ENCODE results near the gene PLCXD1.
"Not testable (repeated sequence)": the region's sequence is repeated elsewhere in the genome, so short reads cannot be mapped to it uniquely, and the experiment has no call there.

The PLCXD1 gene, protein sequence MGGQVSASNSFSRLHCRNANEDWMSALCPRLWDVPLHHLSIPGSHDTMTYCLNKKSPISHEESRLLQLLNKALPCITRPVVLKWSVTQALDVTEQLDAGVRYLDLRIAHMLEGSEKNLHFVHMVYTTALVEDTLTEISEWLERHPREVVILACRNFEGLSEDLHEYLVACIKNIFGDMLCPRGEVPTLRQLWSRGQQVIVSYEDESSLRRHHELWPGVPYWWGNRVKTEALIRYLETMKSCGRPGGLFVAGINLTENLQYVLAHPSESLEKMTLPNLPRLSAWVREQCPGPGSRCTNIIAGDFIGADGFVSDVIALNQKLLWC

DNA sequence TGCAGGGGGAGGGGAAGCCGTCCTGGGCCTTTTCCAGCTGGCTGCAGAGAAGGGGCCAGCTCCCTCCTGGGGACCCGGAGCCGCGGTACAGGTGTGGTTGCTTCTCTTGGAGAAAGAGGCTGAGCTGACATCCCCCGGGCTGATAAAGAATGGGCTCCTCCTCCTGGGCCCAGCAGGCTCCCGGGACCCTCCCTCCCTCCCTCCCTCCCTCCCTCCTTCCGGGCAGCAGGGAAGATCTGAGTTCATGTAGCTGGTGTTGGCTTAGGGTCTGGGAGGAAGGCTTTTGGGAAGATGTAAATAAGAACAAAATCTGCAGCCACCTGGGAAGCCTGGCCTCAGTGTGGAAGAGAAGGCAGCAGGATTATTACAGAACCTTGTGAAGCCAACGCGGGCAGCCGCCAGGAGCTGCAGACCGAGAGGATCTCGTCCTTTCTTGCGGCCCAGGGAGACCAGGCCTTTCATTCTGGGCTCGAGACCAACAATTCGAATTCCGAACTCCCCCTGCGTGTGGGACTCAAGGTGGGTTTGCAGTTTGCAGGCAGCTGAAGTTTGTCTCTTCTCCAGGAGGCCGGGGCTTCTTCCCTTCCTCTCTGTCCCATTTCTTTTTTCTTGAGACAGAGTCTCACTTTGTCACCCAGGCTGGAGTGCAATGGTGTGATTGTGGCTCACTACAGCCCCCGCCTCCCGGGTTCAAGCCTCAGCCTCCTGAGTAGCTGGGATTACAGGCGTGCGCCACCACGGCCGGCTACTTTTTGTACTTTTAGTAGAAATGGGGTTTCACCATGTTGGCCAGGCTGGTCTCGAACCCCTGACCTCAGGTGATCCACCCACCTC lies at the start of gene PLCXD1:
Gene PLCXD1, plus strand, starts transcription at position 216 of the 834 bp plus-strand sequence. CDS start 2,807 bp downstream, outside the sequence.
- no peak for DNase-seq

DNA sequence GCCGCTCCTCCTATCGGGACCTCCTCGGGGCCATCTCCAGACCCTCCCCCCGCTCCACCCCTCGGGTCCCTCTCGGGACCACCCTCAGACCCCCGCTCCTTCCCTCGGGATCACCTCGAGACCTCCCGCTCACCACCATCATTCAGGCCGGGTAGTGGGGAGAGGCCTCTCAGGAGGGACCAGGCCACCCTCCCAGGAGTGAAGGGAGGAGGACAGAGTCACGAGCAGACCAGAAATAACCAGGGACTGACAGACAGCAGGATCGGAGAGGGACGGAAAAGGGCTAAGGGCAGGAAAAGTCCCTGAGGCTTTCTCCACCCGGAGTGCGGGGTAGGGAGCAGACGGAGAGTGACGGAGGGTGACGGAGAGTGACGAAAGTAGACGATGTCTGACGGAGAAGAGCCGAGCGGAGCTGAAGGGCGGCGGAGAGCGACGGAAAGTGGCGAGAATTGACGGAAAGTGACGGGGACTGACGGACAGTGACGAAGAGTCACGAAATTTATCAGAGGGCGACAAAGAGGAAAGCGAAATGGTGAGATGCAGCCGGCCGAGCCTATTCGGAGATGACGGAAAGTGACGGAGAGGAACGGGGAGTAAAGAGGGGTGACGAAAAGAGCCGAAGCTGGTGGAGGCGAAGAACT lies 49.4 kb upstream of the PLCXD1 start:
- not testable (repeated sequence) for DNase-seq

DNA sequence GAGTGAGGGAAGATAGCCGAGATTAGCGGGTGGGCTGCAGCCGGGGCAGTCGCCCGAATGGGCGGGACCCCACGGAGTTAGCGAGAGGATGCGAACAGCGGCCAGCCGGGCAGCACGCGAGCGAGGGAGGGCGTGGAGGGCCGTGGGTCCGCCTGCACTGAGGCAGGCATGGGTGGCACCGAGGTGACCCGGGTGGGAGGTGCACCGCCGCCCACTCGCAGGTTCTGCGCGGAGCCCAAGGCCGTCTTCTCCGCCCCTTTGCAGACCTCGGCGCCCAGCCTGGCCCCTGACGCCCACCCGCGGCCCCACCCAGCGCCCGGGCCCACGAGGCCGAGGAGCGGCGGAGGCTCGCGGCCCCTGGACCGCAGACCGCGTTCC lies 48.9 kb upstream of the PLCXD1 start:
- DNase-seq = not testable (repeated sequence)

DNA sequence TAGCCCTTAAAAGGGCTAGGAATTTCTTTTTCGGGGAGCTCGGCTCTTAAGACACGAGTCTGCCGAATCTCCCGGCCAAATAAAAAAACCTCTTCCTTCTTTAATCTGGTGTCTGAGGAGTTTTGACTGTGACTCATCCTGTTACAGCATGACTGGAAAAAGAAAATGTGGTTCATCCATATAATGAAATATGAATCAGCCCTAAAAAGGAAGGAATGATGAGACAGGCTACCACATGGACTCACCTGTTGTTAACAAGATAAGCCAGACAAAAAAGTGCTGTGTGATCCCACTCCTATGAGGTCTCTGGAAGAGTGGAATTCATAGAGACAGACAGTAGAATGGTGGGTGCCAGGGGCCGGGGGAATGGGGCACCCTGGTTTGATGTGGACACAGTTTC lies 45.0 kb upstream of the PLCXD1 start:
- DNase-seq = not testable (repeated sequence)

DNA sequence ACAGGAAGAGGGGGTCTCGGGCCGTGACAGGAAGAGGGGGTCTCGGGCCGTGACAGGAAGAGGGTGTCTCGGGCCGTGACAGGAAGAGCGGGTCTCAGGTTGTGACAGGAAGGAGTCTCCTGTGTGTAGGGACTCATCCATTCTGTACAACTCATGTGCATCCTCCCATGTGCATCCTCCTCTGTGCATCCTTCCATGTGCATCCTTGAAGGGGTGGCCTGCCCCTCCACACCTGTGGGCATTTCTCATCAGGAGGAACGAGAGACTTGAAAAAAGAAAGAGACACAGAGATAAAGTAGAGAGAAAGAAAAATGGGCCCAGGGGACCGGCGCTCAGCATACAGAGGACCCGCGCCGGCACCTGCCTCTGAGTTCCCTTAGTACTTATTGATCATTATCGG lies 30.2 kb upstream of the PLCXD1 start:
- no peak for DNase-seq

DNA sequence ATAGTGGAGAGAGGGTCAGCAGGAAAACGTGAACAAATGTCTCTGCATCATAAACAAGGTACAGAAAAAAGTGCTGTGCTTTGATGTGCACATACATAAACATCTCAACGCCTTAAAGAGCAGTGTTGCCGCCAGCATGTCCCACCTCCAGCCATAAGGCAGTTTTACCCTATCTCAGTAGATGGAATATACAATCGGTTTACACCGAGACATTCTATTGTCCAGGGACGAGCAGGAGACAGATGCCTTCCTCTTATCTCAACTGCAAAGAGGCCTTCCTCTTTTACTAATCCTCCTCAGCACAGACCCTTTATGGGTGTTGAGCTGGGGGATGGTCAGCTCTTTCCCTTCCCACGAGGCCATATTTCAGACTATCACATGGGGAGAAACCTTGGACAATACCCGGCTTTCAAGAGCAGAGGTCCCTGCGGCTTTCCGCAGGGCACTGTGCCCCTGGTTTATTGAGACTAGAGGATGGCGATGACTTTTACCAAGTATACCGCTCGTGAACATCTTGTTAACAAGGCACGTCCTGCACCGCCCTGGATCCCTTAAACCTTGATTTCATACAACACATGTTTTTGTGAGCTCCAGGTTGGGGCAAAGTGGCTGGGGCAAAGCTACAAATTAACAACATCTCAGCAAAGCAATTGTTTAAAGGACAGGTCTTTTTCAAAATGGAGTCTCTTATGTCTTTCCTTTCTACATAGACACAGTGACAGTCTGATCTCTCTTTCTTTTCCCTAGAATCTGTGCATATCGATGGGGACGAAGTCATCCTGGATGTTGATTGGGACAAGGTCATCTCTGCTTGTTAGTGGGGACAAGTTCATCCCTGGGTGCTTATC lies 29.6 kb upstream of the PLCXD1 start:
- not testable (repeated sequence) for DNase-seq

DNA sequence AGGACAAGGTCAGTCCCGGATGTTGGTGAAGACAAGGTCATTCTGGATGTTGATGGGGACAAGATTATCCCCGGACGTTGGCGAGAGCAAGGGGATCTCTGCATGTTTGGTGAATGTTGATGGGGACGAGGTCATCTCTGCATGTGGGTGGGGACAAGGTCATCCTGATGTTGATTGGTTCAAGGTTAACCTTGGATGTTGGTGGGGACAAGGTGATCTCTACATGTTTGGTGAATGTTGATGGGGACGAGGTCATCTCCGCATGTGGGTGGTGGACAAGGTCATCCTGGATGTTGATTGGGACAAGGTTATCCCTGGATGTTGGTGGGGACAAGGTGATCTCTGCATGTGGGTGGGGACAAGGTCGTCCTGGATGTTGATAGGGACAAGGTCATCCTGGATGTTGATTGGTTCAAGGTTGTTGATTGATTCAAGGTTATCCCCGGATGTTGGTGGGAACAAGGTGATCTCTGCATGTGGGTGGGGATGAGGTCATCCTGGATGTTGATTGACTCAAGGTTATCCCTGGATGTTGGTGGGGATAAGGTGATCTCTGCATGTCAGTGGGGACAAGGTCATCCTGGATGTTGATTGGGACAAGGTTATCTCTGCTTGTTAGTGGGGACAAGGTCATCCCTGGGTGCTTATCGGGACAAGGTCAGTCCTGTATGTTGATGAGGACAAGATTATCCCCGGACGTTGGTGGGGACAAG lies 28.8 kb upstream of the PLCXD1 start:
- no peak for DNase-seq

DNA sequence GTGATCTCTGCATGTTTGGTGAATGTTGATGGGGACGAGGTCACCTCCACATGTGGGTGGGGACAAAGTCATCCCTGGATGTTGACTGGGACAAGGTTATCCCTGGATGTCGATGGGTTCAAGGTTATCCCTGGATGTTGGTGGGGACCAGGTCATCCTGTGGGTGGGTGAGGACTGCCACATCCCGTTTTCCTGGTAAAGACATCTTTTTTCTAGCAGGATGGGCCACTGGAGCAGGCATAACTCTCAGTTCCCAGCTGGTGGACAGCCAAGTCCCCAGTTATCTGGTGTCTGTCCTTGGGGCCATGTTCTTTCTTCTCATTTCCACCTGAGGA lies 28.3 kb upstream of the PLCXD1 start:
- DNase-seq = no peak

DNA sequence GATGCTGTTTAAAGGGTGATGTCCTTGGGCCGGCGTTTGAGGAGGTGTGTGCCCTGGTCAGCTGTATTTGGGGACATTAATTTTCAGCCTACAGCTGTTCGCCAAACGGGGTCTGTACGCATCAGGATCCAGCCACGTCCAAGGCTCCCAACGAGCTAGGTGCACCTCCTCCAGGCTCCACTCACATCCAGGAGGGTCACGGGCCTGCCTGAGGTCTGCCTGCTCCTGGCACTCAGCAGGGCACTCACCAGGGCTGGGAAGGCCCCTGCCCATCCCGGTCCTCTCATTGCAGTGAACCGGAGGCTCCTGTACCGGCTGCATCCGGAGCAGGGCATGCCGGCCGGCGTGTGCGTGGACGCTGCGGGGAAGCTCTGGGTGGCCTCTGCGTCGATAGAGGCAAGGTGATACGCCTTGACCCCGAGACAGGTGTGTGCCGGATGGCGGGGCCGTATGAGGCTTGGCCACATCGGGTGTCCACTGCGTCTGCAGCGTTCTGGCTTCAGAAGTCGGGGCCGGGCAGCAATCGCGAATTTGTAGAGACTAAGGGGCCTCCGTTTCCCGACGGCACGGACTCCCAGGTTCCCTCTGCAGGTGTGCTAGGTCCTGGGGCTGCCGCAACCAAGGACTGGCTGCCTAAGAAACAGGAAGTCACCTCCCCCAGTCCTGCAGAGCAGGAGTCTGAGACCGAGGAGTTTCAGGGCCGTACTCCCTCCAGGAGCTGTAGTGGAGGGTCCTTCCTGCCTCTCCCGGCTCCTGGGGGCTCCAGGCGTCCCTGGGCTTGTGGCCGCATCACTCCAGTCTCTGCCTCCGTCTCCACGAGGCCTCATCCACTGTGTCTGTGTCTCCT lies 27.5 kb upstream of the PLCXD1 start:
- no peak for DNase-seq

DNA sequence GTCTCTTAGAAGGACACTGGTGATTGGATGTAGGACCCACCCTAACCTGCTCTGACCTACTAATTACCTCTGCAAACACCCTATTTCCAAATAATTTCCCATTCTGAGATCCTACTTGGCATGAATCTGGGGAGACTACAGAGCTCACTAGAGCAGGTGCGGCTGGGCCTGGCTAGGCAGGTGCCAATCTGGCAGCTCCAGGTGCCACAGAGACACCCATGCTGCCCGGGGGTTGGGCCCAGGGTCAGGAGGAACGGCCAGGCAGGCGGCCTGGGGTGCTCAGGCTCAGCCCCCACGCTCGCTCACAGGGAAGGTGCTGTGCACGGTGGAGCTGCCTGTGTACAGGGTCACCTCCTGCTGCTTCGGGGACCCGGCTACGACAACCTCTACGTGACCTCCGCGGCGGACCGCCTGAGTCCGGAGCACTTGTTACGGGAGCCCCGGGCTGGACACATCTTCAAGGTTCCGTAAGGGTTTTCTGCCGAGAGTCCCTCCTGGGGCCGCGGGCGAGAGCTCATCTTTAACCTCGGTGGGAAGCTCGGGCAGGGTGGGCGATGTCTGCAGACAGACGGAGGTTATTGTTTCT lies 26.5 kb upstream of the PLCXD1 start:
- no peak for DNase-seq

DNA sequence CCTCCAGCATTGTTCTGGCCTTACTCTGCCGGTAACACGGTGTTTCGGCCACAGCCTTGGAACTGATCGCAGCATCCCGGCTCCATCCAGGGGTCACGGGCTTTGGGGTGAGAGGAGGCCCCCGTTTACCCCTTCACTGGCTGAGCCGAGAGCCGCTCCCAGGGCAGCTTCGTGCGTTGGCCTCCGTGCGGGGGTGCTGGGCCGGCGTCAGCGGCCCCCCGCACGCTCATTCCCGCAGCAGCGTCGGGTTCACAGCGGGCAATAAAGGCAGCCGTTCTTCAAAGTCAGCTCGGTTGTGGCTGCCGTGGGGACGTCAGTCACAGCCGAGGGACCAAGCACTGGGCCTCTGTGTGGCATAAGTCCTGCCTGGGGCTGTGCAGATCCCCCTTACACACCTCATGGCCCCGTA lies 25.3 kb upstream of the PLCXD1 start:
- no peak for DNase-seq

DNA sequence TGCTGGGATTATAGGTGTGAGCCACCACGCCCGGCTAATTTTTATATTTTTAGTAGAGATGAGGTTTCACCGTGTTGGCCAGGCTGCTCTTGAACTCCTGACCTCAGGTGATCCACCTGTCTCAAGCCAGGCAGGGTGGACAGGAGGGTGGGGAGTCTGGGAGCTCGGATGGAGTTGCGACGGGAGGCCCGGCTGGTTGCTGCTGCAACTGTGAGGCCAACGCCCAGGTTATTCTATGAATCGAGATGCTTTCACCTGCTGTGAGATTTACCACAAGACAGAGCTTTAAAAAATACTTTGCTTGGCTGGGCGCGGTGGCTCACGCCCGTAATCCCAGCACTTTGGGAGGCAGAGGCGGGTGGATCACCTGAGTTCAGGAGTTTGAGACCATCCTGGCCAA lies 24.1 kb upstream of the PLCXD1 start:
- DNase-seq = not testable (repeated sequence)

DNA sequence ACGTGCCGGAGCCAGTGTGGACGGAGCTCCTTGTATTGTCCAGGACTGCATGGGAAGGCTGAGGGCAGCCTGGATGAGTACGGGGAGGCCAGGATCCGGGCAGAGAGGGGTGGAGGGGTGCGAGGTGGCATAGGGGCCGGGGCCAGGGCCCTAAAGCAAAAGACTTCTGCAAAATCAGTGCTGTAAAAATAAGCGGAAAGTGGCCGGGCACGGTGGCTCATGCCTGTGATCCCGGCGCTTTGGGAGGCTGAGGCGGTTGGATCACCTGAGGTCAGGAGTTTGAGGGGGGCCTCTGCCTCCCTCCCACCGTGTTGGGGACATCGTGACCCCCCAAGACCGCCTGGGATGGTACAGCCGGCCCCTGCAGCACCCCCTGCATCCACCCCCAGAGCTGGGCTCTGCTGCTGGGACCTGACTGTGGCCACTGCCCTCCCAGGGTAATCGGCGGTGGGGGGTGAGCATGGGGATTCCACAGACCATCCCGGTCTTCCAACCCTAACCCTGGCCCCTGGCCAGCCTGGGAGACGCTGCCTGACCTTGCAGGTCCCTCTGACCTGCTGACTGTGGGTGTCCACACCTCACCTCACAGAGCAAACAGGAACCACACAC lies 23.4 kb upstream of the PLCXD1 start:
- DNase-seq = no peak

DNA sequence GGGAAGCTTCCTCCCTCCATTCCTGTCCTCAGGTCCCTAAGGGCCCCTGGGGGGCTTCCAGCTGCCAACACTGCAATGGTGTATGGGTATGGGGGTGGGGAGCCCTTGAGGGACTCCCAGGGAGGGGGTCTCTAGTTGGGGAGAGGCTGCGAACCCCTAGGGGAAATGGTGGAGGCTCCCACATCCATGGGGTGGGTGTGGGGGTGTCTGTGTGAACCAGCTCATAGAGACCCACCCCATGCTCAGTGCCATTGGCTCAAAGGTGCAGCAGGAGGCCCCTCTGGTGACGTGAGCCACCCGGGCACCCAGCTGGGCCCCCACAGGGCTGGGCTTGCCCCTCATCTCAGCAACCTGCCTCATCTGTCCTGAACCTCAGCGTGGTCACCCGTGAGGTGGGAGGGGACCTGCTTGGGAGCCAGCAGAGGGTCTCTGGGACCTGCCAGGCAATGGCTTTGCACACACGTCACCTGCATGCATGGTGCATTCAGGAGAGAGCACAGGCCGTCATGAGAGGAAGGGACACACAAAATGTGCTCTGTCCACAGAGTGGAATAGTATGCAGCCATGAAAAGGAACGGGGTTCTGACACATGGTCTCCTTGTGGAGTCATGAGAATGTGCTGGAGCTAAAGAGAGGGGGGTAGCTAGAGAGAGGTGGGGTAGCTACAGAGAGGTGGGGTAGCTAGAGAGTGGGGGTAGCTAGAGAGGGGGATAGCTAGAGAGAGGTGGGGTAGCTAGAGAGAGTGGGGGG lies 22.7 kb upstream of the PLCXD1 start:
- no peak for DNase-seq

DNA sequence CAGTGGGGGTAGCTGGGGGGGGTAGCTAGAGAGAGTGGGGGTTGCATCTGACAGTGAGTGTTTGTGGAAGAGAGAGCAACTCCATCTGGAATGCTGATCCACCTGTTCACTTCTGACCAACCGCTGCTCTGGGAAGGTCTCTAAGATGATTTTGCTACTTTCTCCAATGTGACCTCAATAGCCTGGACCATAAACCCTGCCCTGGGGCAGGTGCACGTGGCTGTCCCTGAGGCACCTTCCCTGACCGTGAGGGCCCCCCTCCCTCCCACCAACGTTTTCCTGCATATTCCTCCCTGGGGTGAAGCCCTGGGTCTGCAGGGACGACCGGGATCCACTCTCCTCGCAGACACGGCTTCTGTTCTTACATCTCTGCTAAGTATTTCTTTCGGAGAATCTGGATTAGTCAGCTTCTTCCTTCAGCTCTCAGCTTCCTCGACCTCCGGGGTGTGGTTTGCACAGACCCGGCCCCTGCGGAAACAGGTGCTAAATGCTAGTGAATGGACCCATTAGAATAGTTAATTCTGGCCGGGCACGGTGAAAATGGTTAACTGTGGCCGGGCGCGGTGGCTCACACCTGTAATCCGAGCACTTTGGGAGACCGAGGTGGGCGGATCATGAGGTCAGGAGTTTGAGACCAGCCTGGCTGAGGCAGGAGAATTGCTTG lies 21.4 kb upstream of the PLCXD1 start:
- DNase-seq = no peak

DNA sequence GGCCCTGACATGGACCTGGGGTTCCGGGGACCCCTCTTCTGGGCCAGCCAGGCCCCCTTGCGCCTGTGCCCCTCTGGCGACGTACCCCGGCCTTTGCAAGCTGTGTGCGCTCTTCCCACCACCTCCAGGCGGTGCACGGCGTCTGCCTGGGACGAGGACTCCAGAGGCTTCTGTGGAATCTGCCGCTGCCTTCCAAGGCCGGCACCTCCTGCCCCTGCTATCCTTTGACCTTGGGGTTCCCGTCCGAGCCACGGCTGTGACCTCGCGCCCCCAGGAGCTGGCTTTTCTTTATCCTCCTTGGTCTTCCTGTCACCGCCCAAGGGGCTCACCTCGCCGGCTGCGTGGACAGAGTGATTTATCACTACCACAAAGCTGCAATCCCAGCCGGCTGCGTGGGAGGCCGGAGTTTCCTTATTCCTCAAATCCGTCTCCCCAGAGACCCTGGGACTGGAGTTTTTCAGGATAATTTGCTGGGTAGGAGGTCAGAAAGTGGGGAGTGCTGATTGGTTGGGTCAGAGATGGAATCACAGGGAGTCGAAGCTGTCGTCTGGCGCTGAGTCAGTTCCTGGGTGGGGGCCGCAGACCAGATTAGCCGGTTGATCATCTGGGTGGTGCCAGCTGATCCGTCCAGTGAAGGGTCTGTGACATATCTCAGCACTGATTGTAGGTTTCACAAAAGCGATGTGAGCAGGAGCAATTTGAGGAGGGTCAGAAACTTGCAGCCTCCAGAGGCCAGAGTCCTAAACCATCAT lies 19.8 kb upstream of the PLCXD1 start:
- no peak for DNase-seq

DNA sequence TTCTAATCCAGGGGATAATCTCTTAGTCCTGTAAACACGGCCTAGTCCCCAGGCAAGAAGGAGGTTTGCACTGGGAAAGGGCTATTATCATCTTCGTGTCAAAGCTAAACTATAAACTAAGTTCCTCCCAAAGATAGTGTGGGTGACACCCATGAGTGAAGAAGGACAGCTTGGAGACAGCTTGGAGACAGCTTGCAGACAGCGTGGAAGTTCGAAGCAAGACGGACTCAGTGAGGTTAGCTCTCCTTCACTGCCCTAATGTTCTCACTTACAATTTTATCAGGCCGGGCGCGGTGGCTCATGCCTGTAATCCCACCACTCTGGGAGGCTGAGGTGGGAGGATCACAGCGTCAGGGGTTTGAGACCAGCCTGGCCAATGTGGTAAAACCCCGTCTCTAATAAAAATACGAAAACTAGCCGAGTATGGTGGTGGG lies 19.2 kb upstream of the PLCXD1 start:
- DNase-seq = no peak

Measured in amygdala (tissue), 56 donors.